Right cardiac atrium (tissue), 5 donors: ENCODE measurements around the gene PCDHGA5. TPM values are rescaled to one million over a fixed set of nuclear protein-coding genes. Genes with fewer than 3 reads are reported as not detected.
"Not testable (repeated sequence)": the region's sequence is repeated elsewhere in the genome, so short reads cannot be mapped to it uniquely, and the experiment has no call there.

Source experiments
- ATAC-seq, 2 donors: fragments of 200-7000 bp; cut with Tn5 transposase; one replicate each; pipeline versions ENCODE4 v1.8.0 to v1.9.1; 2020; ENCODE audit warnings: moderate library complexity in 2 of 2, mild to moderate bottlenecking in 1 of 2
- DNase-seq, 3 donors: peaks; one replicate each; pipeline ENCODE4 v3.0.0-alpha.2; 2020
- H3K27ac ChIP-seq: one replicate; pipeline ENCODE4 v1.5.1; 2013; ENCODE audit warnings: mild to moderate bottlenecking, low read length, control low read depth, moderate library complexity
- H3K27me3 ChIP-seq: one replicate; pipeline ENCODE4 v1.6.1; 2013; ENCODE audit not compliant: control insufficient read depth, insufficient read depth
- H3K4me1 ChIP-seq: one replicate; pipeline ENCODE4 v1.6.1; 2013; ENCODE audit warnings: low read length; ENCODE audit not compliant: control insufficient read depth, insufficient read depth
- H3K4me3 ChIP-seq: one replicate; pipeline ENCODE4 v1.5.1; 2013; ENCODE audit warnings: low read length, control low read depth
- H3K9me3 ChIP-seq: one replicate; pipeline ENCODE4 v1.6.1; 2013; ENCODE audit warnings: low read length; ENCODE audit not compliant: control insufficient read depth
- WGBS: extraction: QIAGEN DNeasy Blood & Tissue Kit; methylation state at CpG from one replicate; pipeline ENCODE4 v1.1.7; 2013; 5-methylcytosine and 5-hydroxymethylcytosine counted together
- intact Hi-C, 4 donors: fragments of 100-400 bp; cut with DNase I; formaldehyde crosslinking; loops; one replicate each; pipeline versions ENCODE4 v1.11.0 to v1.14.0; 2022 to 2023
- polyA plus RNA-seq: library from polyadenylated mRNA; stranded (reverse); fragments of 200-250 nt; gene quantifications from one replicate; pipeline ENCODE4 v1.2.3, GENCODE V29; 2013
- total RNA-seq, 4 donors: library from RNA; stranded (reverse); fragmentation: NEBNext Ultra II Directional; extraction: Animal tissue kit (Norgen Biotek cat#: 25700); gene quantifications; one replicate each; pipeline ENCODE4 v1.2.1, GENCODE V29; 2021
- donor health status: healthy with polysubstance abuse.
- donor health status: DM: no; HTN: yes; CAD: no.
- donor health status: DM: no; HTN: no; CAD: no.
- donor health status: DM: no; HTN: yes; CAD: no; lungs with severe emphysema.
- donor health status: DM: yes; HTN: yes; CAD: no.

Gene PCDHGA5
- total and polyA plus RNA-seq, 5 donors, result 2.0 to 4.7 (median 4.1) TPM

DNA sequence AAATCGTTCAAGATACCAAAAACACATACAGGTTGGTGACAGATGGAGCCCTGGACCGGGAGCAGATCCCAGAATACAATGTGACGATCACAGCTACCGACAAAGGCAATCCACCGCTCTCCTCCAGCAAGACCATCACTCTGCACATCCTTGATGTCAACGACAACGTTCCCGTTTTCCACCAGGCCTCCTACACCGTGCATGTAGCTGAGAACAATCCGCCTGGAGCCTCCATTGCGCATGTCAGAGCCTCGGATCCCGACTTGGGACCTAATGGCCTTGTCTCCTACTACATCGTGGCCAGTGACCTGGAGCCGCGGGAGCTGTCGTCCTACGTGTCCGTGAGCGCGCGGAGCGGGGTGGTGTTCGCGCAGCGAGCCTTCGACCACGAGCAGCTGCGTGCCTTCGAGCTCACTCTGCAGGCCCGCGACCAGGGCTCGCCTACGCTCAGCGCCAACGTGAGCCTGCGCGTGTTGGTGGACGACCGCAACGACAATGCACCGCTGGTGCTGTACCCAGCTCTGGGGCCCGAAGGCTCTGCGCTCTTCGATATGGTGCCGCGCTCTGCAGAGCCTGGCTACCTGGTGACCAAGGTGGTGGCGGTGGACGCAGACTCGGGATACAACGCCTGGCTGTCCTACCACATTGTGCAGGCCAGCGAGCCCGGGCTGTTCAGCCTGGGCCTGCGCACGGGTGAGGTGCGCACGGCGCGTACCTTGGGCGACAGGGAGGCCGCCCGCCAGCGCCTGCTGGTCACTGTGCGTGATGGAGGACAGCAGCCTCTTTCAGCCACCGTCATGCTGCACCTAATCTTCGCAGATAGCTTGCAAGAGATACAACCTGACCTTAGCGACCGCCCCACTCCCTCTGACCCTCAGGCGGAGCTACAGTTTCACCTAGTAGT, 7.9 kb downstream of the PCDHGA5 start:
- intact Hi-C loops, result loop anchor here in 1 of 4 donors (10.0 kb wide), 1 partner anchor 53 kb away; the partner anchor contains the start of gene PCDHGA11
- ATAC-seq (no peak), DNase-seq (no peak)
- Histone ChIP-seq H3K27me3 (no peaks in the 10 kb centered on the region), H3K4me3 (no peak overlapping the region), H3K4me1 (no peaks in the 10 kb centered on the region), H3K27ac (no peak overlapping the region), H3K9me3 (peaks cover 12% of the 10 kb centered on the region)
- 31% methylated on average over 69 of the region's 69 CpGs for WGBS

DNA sequence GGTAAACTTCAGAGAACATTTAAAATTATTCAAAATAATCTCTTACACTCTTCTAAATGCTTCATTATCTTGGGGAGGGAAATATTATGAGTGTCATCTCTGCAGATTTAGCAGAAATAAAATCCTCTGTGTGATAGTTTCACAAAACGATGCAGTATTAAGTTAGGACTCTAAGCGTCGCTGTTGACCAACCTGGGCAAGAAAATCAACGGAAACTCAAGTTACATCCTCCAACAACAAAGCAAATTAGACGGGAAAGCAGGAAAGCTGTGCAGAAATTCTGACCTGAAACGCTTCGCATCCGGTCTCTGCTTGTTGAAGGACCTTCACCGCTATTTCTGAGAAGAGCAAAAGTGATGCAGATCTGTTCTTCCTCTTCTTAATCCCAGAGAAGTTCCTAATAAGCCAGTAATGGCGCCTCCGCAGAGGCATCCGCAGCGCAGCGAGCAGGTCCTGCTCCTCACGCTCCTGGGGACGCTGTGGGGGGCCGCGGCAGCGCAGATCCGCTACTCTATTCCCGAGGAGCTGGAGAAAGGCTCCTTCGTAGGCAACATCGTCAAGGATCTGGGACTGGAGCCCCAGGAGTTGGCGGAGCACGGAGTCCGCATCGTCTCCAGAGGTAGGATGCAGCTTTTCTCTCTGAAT, 9.8 kb downstream of the PCDHGA5 start, which contains the start of gene PCDHGA6:
PCDHGA6 (plus strand) TSS at position 219 of the 645 bp plus-strand sequence; CDS start at position 412, 193 bp downstream.
- no peaks in the 10 kb centered on the region for H3K27me3 ChIP-seq
- WGBS, result 15% methylated on average over 27 of the region's 27 CpGs

DNA sequence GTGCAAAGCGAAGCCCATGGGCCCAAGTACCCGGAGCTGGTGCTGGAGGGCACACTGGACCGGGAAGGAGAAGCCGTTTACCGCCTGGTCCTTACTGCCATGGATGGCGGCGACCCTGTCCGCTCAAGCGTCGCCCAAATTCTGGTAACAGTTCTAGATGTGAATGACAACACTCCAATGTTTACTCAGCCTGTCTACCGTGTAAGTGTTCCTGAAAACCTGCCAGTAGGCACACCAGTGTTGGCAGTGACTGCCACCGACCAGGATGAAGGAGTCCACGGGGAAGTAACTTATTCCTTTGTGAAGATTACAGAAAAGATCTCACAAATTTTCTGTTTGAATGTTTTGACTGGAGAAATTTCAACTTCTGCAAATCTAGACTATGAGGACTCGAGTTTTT, 10.7 kb downstream of the PCDHGA5 start:
- 51% methylated on average over 14 of the region's 14 CpGs for WGBS
- Histone ChIP-seq H3K4me1 (no peaks in the 10 kb centered on the region), H3K27me3 (no peaks in the 10 kb centered on the region), H3K27ac (no peak overlapping the region), H3K9me3 (peaks cover 12% of the 10 kb centered on the region), H3K4me3 (no peak overlapping the region)
- intact Hi-C loops, result loop anchor here in 1 of 4 donors (10.0 kb wide), 1 partner anchor 50 kb away; the partner anchor contains the start of gene PCDHGA11
- no peak for DNase-seq
- ATAC-seq, result peak in 1 of 2 donors; percentile 35

More for the DNA sequence above, 9.8 kb downstream of the PCDHGA5 start, which contains the start of gene PCDHGA6:
- DNase-seq (no peak), ATAC-seq (no peak)
- Histone ChIP-seq H3K27ac (no peak within 1 kb of the TSS), H3K4me1 (no peaks in the 10 kb centered on the region), H3K9me3 (peaks cover 12% of the 10 kb centered on the region), H3K4me3 (peak within 1 kb of the TSS; percentile 1)
- intact Hi-C loops, result loop anchor here in 1 of 4 donors (10.0 kb wide), 1 partner anchor 51 kb away; the partner anchor contains the start of gene PCDHGA11

DNA sequence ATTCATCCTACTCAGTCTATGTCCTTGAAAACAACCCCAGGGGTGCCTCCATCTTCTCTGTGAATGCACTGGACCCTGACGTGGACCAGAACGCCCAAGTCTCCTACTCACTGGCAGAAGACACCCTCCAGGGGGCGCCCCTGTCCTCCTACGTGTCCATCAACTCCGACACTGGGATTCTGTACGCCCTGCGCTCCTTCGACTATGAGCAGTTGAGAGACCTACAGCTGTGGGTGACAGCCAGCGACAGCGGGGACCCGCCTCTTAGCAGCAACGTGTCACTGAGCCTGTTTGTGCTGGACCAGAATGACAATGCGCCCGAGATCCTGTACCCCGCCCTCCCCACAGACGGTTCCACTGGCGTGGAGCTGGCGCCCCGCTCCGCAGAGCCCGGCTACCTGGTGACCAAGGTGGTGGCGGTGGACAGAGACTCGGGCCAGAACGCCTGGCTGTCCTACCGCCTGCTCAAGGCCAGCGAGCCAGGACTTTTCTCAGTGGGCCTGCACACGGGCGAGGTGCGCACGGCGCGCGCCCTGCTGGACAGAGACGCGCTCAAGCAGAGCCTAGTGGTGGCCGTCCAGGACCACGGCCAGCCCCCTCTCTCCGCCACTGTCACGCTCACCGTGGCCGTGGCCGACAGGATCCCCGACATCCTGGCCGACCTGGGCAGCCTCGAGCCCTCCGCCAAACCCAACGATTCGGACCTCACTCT, 11.6 kb downstream of the PCDHGA5 start:
- not testable (repeated sequence) for H3K4me1 ChIP-seq, H3K4me3 ChIP-seq, ATAC-seq, H3K27me3 ChIP-seq, H3K27ac ChIP-seq, DNase-seq
- WGBS, result 47% methylated on average over 43 of the region's 48 CpGs
- intact Hi-C loops, result loop anchor here in 1 of 4 donors (10.0 kb wide), 1 partner anchor 49 kb away; the partner anchor contains the start of gene PCDHGA11
- H3K9me3 ChIP-seq, result peaks cover 11% of the 10 kb centered on the region

DNA sequence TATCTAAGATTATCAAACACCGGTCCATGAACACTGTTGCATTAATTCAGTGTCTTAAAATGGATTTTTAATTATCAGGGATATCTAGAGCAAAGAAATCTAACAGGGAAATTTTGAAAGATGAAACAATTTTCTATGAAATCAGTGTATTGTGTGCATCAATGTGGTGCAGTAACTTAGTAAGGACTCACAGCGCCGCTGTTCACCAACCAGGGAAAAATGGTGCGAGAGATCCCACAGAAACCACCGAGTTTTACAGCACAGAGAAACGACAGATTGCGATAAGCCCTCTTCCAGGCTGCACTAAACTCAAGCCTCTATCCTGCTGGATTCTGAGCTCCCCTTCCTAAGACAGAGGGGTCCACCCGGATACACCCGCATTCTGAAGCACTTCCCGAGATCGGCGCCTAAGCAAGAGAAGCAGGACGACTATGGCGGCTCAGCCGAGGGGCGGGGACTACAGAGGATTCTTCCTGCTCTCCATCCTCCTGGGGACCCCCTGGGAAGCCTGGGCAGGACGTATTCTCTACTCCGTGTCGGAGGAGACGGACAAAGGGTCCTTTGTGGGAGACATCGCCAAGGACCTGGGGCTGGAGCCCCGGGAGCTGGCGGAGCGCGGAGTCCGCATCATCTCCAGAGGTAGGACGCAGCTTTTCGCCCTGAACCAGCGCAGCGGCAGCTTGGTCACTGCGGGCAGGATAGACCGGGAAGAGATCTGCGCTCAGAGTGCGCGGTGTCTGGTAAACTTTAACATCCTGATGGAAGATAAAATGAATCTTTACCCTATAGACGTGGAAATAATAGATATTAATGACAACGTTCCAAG, 18.7 kb downstream of the PCDHGA5 start, which contains the start of gene PCDHGA7:
PCDHGA7 (plus strand) TSS at position 274 of the 826 bp plus-strand sequence; CDS start at position 432, 158 bp downstream.
- ATAC-seq (peak in 1 of 2 donors; percentile 32), DNase-seq (no peak)
- Histone ChIP-seq H3K27ac (no peak within 1 kb of the TSS), H3K4me1 (no peaks in the 10 kb centered on the region), H3K4me3 (peak within 1 kb of the TSS; percentile 58), H3K27me3 (no peaks in the 10 kb centered on the region), H3K9me3 (peaks cover 4% of the 10 kb centered on the region)
- intact Hi-C loops, result no loop called here
- 13% methylated on average over 37 of the region's 37 CpGs for WGBS

DNA sequence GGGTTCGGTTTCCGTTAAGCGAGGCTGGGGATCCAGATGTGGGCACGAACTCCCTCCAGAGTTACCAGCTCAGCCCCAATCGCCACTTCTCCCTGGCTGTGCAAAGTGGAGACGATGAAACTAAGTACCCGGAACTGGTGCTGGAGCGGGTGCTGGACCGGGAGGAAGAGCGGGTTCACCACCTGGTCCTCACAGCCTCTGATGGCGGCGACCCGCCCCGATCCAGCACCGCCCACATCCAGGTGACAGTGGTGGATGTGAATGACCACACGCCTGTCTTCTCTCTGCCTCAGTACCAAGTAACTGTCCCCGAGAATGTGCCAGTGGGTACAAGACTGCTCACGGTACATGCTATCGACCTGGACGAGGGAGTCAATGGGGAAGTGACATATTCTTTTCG, 19.4 kb downstream of the PCDHGA5 start:
- no peak for DNase-seq
- Histone ChIP-seq H3K4me1 (no peaks in the 10 kb centered on the region), H3K9me3 (peaks cover 4% of the 10 kb centered on the region), H3K4me3 (peak overlapping the region; percentile 58), H3K27me3 (no peaks in the 10 kb centered on the region), H3K27ac (no peak overlapping the region)
- 33% methylated on average over 21 of the region's 21 CpGs for WGBS
- intact Hi-C loops, result no loop called here
- no peak for ATAC-seq

GRCh38 chr5:141384471-141385267, 20.7 kb downstream of the PCDHGA5 start:
- intact Hi-C loops, result no loop called here
- Histone ChIP-seq H3K27me3 (no peaks in the 10 kb centered on the region), H3K27ac (no peak overlapping the region), H3K4me1 (no peaks in the 10 kb centered on the region), H3K4me3 (no peak overlapping the region), H3K9me3 (peaks cover 4% of the 10 kb centered on the region)
- WGBS, result 43% methylated on average over 43 of the region's 43 CpGs
- ATAC-seq (no peak), DNase-seq (no peak)

DNA sequence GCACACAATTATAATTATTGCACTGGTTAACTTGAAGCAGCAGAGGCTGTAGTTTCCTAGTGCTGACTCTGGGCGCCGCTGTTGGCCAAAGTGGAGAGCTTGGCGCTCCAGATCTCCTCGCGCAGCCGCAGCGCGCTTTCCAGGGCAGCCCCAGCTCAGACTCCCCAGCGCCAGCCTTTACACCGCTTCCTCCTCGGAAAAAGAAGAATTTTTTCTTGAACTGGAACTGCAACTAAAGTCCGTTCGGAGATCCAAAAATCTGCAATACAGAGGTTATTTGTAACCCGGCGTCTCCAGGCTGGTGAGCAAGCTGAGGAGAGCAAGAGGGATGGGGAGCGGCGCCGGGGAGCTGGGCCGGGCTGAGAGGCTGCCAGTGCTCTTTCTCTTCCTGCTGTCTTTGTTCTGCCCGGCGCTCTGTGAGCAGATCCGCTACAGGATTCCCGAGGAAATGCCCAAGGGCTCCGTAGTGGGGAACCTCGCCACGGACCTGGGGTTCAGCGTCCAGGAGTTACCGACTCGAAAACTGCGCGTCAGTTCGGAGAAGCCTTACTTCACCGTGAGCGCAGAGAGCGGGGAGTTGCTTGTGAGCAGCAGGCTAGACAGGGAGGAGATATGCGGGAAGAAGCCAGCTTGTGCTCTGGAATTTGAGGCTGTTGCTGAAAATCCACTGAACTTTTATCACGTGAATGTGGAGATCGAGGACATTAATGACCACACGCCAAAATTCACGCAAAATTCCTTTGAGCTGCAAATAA, 23.8 kb downstream of the PCDHGA5 start, which contains the start of gene PCDHGB4:
PCDHGB4 (plus strand) TSS at position 142 of the 755 bp plus-strand sequence; CDS start at position 329, 187 bp downstream.
- DNase-seq, result peak in 2 of 3 donors; percentile 67 to 78

GRCh38 chr5:141388661-141389060, 24.7 kb downstream of the PCDHGA5 start:
- H3K4me1 ChIP-seq, result no peaks in the 10 kb centered on the region
- no peak for DNase-seq
- H3K27me3 ChIP-seq, result no peaks in the 10 kb centered on the region
- intact Hi-C loops, result no loop called here
- WGBS, result 42% methylated on average over 10 of the region's 10 CpGs
- no peak overlapping the region for H3K4me3 ChIP-seq
- H3K9me3 ChIP-seq, result peaks cover 9% of the 10 kb centered on the region
- H3K27ac ChIP-seq, result no peak overlapping the region
- ATAC-seq, result no peak

More for the DNA sequence above, 23.8 kb downstream of the PCDHGA5 start, which contains the start of gene PCDHGB4:
- 9% methylated on average over 22 of the region's 40 CpGs for WGBS
- H3K27me3 ChIP-seq, intact Hi-C loops, H3K4me1 ChIP-seq, H3K9me3 ChIP-seq, H3K27ac ChIP-seq: not testable (repeated sequence)
- peak within 1 kb of the TSS; percentile 35 for H3K4me3 ChIP-seq
- ATAC-seq, result peak; percentile 69 to 76
